HEK293 (cell line): Measurements from ENCODE around the gene CACNG7.

Experiments
- CTCF ChIA-PET: fragments of 350-600 bp; formaldehyde crosslinking; extraction: SDS; loops from one replicate; lab custom pipeline; 2021; ENCODE audit warnings: antibody characterized with exemption; lab: Yijun Ruan, JAX
- POLR2A ChIA-PET: fragments of 300-600 bp; formaldehyde crosslinking; extraction: SDS; loops from one replicate; lab custom pipeline; 2020; ENCODE audit warnings: antibody characterized with exemption, inconsistent platforms; lab: Yijun Ruan, JAX
- H3K27ac ChIP-seq: fragments of 200-500 bp; sonication (Bioruptor generic); 2 replicates; pipeline ENCODE4 v1.5.1; 2014; ENCODE audit warnings: low read depth, low read length, control low read depth, inconsistent platforms; ENCODE audit errors: extremely low read depth
- H3K36me3 ChIP-seq, 2 experiments: fragments of 200-500 bp in 1 of 2; sonication (Bioruptor generic) in 1 of 2; 1 replicate in 1 of 2; 2 replicates in 1 of 2; pipeline ENCODE4 v1.5.1; 2014 to 2017; ENCODE audit warnings: inconsistent platforms in 2 of 2, low read length in 2 of 2; ENCODE audit not compliant: control insufficient read depth in 2 of 2, insufficient read depth in 1 of 2
- H3K4me1 ChIP-seq: fragments of 200-500 bp; sonication (Bioruptor generic); 2 replicates; pipeline ENCODE4 v1.5.1; 2014; ENCODE audit warnings: mild to moderate bottlenecking, low read length, inconsistent platforms; ENCODE audit not compliant: control insufficient read depth, insufficient read depth
- H3K4me3 ChIP-seq: 2 replicates; pipeline ENCODE4 v1.5.1; 2011; ENCODE audit warnings: low read depth, mild to moderate bottlenecking, control low read depth, low read length, moderate library complexity
- H3K9me3 ChIP-seq: fragments of 200-500 bp; sonication (Bioruptor generic); 2 replicates; pipeline ENCODE4 v1.5.1; 2014; ENCODE audit warnings: low read depth, low read length, inconsistent platforms; ENCODE audit not compliant: control insufficient read depth, insufficient read depth
- GLIS1 ChIP-seq: fragments of 450-650 bp; formaldehyde crosslinking; IDR thresholded peaks from 2 replicates; pipeline ENCODE4 v1.5.1; 2016; ENCODE audit warnings: missing biosample characterization, missing genetic modification characterization
- GLIS2 ChIP-seq: fragments of 450-650 bp; formaldehyde crosslinking; IDR thresholded peaks from 2 replicates; pipeline ENCODE4 v1.5.1; 2016; ENCODE audit warnings: missing biosample characterization, missing genetic modification characterization
- KLF1 ChIP-seq: fragments of 450-650 bp; formaldehyde crosslinking; IDR thresholded peaks from 2 replicates; pipeline ENCODE4 v1.5.1; 2016; ENCODE audit warnings: missing biosample characterization, missing genetic modification characterization
- PRDM1 ChIP-seq: fragments of 450-650 bp; formaldehyde crosslinking; IDR thresholded peaks from 2 replicates; pipeline ENCODE4; 2016; ENCODE audit warnings: missing biosample characterization, missing genetic modification characterization
- REST ChIP-seq: fragments of 450-650 bp; formaldehyde crosslinking; IDR thresholded peaks from 2 replicates; pipeline ENCODE4 v1.5.1; 2016; ENCODE audit warnings: missing biosample characterization, missing genetic modification characterization
- ZBTB17 ChIP-seq: fragments of 450-650 bp; formaldehyde crosslinking; IDR thresholded peaks from 2 replicates; pipeline ENCODE4 v1.5.1; 2016; ENCODE audit warnings: missing biosample characterization, missing genetic modification characterization
- ZBTB20 ChIP-seq: fragments of 450-650 bp; formaldehyde crosslinking; IDR thresholded peaks from 2 replicates; pipeline ENCODE4 v1.5.1; 2016; ENCODE audit warnings: missing biosample characterization, missing genetic modification characterization
- ZNF121 ChIP-seq: fragments of 450-650 bp; formaldehyde crosslinking; IDR thresholded peaks from 2 replicates; pipeline ENCODE4 v1.5.1; 2016; ENCODE audit warnings: missing biosample characterization, missing genetic modification characterization
- ZNF138 ChIP-seq: fragments of 450-650 bp; formaldehyde crosslinking; IDR thresholded peaks from 2 replicates; pipeline ENCODE4 v1.5.1; 2016; ENCODE audit warnings: missing biosample characterization, missing genetic modification characterization, borderline replicate concordance
- ZNF324 ChIP-seq: fragments of 450-650 bp; formaldehyde crosslinking; IDR thresholded peaks from 2 replicates; pipeline ENCODE4 v1.5.1; 2016; ENCODE audit warnings: missing biosample characterization, missing genetic modification characterization
- ZNF404 ChIP-seq: fragments of 450-650 bp; formaldehyde crosslinking; IDR thresholded peaks from 2 replicates; pipeline ENCODE4 v1.5.1; 2017; ENCODE audit warnings: missing biosample characterization, missing genetic modification characterization
- ZNF692 ChIP-seq: fragments of 450-650 bp; formaldehyde crosslinking; IDR thresholded peaks from 2 replicates; pipeline ENCODE4 v1.5.1; 2016; ENCODE audit warnings: missing biosample characterization, missing genetic modification characterization
- ZSCAN23 ChIP-seq: fragments of 450-650 bp; formaldehyde crosslinking; IDR thresholded peaks from 2 replicates; pipeline ENCODE4 v1.5.1; 2016; ENCODE audit warnings: missing biosample characterization, missing genetic modification characterization
- TF ChIP-seq, protein P1 (sequence below): fragments of 450-650 bp; formaldehyde crosslinking; IDR thresholded peaks from 2 replicates; pipeline ENCODE4 v1.5.1; 2016; ENCODE audit warnings: missing biosample characterization, missing genetic modification characterization

The CACNG7 gene

GRCh38 chr19:53881482-53882390 is 27.3 kb upstream of the CACNG7 start, which contains the start of gene PRKCG (continued):
- TF ChIP-seq ZNF138 (no peak), ZSCAN23 (tag by site-specific recombination) (no peak), ZNF121 (tag by site-specific recombination) (no peak)
- TF ChIP-seq, protein P1, sequence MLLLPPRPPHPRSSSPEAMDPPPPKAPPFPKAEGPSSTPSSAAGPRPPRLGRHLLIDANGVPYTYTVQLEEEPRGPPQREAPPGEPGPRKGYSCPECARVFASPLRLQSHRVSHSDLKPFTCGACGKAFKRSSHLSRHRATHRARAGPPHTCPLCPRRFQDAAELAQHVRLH (tag by site-specific recombination) = 0 out of 2 replicates have a peak, but pooled peaks have one; percentile 16

DNA sequence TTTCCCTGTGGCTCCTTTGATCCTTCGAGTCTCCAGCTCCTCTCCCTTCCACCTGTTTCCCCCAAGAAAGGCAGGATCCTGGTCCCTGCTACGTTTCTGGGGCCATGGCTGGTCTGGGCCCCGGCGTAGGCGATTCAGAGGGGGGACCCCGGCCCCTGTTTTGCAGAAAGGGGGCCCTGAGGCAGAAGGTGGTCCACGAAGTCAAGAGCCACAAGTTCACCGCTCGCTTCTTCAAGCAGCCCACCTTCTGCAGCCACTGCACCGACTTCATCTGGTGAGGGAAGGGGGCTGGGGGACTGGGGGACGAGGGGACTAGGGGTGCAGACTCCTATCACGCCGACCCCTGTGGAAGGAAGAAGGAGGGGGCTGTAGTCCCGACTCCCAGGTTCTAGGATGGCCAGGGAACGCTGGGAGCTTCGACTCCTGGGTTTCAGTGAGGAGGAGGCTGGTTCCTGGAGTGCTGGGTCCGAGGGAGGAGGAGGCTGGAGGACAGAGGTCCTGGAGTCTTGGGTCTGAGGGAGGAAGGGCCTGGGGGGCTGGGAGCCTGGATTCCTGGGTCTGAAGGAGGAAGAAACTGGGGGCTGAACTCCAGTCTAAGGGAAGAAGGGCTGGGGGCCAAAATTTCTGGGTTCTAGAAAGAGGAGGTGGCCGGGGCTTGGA is 26.6 kb upstream of the CACNG7 start:
- no peak overlapping the region for H3K27ac ChIP-seq
- peaks cover 8% of the 10 kb centered on the region; the same call in 1 of the 2 replicates for H3K4me1 ChIP-seq
- H3K36me3 ChIP-seq = no peaks in the 10 kb centered on the region
- no peaks in the 10 kb centered on the region for H3K9me3 ChIP-seq
- peak overlapping the region; percentile 41 for H3K4me3 ChIP-seq
- ChIA-PET POLR2A (interaction anchor here (0.6 to 1.6 kb wide), 3 partner anchors 14 to 106 kb away, joined by 3 to 9 read pairs (median 6); partner anchors contain the start of gene MYADM), CTCF (interaction anchor here (0.6 to 1.7 kb wide), 8 partner anchors 12 to 306 kb away, joined by 3 to 5 read pairs (median 3); partner anchors contain the start of gene MYADM)
- TF ChIP-seq ZBTB20 (0 out of 2 replicates have a peak, but pooled peaks have one; percentile 11), ZNF324 (tag by site-specific recombination) (no peak)

DNA sequence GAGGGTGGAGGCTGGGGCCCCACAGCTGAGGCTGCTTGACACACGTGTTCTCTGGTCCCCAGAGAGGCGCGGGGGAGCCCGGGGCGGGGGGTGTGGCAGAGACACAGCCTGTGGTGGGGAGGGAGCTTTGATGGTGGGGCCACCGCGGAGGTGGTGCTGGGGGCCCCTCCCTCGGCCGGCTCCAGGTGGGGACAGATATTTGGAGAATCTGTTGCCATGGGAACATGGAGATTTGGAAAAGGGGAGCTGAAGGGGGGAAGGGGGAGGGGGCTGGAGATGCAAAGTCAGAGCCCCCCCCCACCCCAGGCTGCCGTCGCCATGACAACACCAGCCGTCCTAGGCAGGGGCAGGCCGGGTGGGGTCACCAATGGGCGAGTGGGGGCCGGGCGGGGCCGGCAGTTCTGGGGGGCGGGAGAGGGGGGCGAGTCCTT is 25.8 kb upstream of the CACNG7 start:
- Histone ChIP-seq H3K4me1 (peaks cover 8% of the 10 kb centered on the region; the same call in 1 of the 2 replicates), H3K36me3 (no peaks in the 10 kb centered on the region), H3K9me3 (no peaks in the 10 kb centered on the region), H3K4me3 (no peak overlapping the region), H3K27ac (no peak overlapping the region)
- TF ChIP-seq GLIS1 (tag by site-specific recombination) (peak; percentile 41), PRDM1 (tag by site-specific recombination) (no peak), REST (tag by site-specific recombination) (no peak), GLIS2 (tag by site-specific recombination) (0 out of 2 replicates have a peak, but pooled peaks have one; percentile 32), ZNF404 (no peak), KLF1 (tag by site-specific recombination) (peak; percentile 61)
- ChIA-PET POLR2A (interaction anchor here (1.1 kb wide), 1 partner anchor 16 kb away, joined by 3 read pairs; the partner anchor contains the start of gene MYADM), CTCF (interaction anchor here (0.6 to 1.7 kb wide), 4 partner anchors 29 to 306 kb away, joined by 3 to 4 read pairs (median 4); no protein-coding TSS in a partner anchor)

- ChIA-PET POLR2A (interaction anchor here (1.1 kb wide), 1 partner anchor 16 kb away, joined by 3 read pairs; the partner anchor contains the start of gene MYADM), CTCF (interaction anchor here (0.6 to 1.7 kb wide), 4 partner anchors 29 to 148 kb away, joined by 3 to 4 read pairs (median 4); no protein-coding TSS in a partner anchor)
Measured at GRCh38 chr19:53883741-53884140, 25.3 kb upstream of the CACNG7 start.

More at GRCh38 chr19:53883741-53884140, 25.3 kb upstream of the CACNG7 start:
- TF ChIP-seq ZNF692 (tag by site-specific recombination) (no peak), ZBTB17 (tag by site-specific recombination) (peak; percentile 76)
- no peak overlapping the region for H3K27ac ChIP-seq
- H3K9me3 ChIP-seq = no peaks in the 10 kb centered on the region
- H3K4me3 ChIP-seq = no peak overlapping the region
- H3K36me3 ChIP-seq = no peaks in the 10 kb centered on the region
- H3K4me1 ChIP-seq = peaks cover 7% of the 10 kb centered on the region; the same call in 1 of the 2 replicates
